Ecto neural progenitor cell (in vitro differentiated cells): ENCODE data around the gene PLEKHG5.
A peak's percentile ranks its signal among the peaks of the same experiment; 100 is the strongest.
"Not testable (repeated sequence)": the region's sequence is repeated elsewhere in the genome, so short reads cannot be mapped to it uniquely, and the experiment has no call there.

ENCODE experiments used
- DNase-seq: peaks from one replicate; pipeline ENCODE4 v3.0.0-alpha.2; 2018; ENCODE audit warnings: low spot score

Gene PLEKHG5

DNA sequence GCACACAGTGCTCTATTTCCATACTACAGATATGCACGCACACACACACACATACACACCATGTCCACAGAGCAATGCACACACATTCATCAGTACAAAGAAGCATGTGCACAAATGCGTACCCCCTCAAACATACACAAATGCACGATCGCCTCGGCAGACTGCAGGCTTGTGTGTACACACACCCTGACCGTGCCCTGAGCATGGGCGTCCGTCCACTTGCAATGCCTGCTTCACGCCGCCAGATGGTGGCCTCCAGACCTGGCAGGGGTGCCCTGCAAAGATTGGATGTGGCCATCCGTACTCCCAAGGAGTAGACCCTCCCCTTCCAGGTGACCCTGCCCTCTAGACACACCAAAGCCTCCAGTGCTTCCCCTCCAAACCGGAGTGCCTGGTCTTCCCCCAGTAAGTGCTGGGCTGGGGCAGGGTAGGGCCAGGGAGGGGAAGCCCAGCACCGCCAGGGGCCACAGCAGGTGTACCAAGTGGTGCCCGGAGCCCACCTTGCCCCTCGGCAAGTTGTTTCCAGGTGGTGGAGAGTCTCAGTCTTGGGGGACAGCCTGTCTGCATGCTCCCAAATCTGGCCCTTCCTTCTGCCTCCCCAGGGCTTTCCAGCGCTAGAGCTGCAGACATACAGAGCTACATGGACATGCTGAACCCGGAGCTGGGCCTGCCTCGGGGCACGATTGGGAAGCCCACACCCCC lies 46.3 kb downstream of the PLEKHG5 start:
- no peak for DNase-seq

DNA sequence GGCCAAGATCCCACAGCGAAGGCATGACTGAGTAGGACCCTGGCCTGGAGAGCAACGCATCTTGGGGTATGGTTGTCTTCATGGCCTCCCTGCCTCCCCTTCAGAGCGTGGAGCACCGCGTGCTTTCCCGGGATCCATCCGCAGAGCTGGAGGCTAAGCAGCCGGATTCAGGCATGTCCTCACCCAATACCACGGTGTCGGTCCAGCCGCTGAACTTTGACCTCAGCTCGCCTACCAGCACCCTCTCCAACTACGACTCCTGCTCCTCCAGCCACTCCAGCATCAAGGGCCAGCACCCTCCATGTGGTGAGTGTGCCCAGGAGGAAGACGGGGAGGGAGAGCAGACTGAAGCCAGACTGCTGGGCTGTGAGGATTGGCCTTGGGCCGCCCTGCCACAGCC lies 47.1 kb downstream of the PLEKHG5 start:
- no peak for DNase-seq

DNA sequence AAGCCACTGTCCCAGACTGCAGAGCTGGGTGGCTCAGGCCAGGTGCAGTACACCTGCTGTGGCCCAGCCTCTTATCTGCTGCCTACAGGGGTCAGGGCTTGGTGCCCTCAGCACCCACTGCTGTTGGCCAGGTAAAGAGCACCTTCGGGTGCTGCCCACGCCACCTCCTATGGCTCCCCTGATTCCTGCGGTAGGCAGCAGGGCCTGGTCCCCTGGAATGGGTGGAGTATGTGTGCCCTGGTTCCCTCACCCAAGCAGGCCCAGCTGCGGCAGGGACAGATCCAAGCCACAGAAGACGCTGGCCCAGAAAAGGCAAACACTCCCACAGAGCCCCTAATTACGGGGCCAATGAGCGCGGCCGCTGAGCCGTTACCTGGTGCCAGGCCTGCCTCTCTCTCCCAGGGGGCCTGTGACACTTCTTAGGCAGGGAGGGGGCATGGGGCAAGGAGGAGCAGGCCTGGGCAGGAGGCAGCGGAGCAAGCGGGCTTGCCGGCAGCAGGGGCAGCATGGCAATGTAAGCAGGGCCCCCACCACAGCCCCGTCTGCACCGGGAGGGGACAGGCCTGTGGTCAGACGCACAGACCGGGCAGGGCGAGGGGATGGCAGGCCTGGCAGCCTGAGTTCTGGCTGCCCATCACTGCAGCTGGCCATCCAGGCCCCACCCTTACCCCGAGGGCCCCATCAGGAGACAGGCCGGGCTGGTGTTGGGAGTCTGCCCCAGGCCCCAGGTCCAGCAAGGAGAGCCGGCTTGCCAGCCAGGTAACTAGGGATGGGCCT lies 47.9 kb downstream of the PLEKHG5 start:
- no peak for DNase-seq

DNA sequence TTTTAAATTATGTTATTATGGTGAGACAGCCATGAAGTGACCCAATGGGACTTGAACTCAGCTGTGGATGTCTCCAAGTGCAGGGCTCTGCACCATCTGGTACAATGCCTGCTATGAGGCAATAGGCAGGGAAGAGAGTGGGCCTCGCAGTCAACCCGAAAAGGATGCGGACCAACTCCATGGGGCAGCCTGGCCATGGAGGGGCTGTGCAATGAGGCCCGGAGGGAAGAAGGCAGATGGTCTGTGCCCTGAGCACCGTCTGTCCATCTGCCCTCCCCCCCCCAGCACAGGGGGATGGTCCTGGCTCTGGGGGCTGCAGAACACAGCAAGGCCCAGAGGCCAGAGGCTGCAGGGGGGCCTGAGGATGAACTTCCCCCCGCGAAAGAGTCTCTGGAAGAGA lies 49.9 kb downstream of the PLEKHG5 start:
- no peak for DNase-seq

DNA sequence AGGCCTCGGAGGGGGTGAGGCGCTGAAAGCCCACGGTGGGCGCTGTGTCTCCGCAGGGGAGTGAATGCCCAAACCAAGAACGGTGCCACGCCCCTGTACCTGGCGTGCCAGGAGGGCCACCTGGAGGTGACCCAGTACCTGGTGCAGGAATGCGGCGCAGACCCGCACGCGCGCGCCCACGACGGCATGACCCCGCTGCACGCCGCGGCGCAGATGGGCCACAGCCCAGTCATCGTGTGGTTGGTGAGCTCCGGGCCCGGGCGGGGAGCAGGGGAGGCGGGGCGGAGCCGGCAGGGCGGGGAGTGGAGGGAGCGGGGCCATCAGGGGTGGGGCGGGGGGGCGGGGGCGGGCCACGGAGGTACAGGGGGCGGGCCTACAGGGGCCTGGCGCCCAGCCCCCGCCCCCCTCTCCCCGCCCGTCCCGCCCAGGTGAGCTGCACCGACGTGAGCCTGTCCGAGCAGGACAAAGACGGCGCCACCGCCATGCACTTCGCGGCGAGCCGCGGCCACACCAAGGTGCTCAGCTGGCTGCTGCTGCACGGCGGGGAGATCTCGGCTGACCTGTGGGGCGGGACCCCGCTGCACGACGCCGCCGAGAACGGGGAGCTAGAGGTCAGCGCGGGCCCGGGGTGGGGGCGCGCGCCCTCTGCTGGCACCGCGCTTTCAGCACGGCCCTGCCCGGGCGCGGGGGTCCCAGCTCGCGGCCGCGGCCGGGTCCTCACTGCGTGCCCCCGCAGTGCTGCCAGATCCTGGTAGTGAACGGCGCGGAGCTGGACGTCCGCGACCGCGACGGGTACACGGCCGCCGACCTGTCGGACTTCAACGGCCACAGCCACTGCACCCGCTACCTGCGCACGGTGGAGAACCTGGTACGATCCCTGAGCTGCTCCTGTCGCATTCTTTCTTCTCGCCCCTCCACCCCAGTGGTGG lies 51.0 kb downstream of the PLEKHG5 start:
- DNase-seq, result peak; percentile 87

DNA sequence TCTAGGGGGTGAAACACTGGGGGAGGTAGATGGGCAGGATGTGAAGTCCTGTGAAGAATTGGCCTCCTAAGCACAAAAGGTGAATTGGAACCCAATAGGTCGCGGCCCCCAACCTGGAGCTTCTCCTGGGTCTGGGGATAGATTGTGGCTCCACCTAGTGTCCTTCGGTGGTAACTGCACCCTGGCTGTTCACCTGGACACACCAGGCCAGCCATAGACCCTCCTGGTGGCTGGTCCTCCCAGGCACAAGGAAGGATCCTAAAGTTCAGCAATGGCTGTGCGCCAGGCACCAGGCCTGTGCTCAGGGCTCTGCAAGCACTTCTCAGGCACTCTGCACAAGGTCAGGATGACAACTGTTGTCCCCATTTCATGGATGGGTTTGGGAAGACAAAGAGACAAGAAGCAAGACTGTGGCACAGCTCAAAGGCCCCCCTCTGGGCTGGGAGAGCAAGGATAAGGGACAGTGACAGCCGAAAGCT lies 53.4 kb downstream of the PLEKHG5 start:
- peak; percentile 86 for DNase-seq

DNA sequence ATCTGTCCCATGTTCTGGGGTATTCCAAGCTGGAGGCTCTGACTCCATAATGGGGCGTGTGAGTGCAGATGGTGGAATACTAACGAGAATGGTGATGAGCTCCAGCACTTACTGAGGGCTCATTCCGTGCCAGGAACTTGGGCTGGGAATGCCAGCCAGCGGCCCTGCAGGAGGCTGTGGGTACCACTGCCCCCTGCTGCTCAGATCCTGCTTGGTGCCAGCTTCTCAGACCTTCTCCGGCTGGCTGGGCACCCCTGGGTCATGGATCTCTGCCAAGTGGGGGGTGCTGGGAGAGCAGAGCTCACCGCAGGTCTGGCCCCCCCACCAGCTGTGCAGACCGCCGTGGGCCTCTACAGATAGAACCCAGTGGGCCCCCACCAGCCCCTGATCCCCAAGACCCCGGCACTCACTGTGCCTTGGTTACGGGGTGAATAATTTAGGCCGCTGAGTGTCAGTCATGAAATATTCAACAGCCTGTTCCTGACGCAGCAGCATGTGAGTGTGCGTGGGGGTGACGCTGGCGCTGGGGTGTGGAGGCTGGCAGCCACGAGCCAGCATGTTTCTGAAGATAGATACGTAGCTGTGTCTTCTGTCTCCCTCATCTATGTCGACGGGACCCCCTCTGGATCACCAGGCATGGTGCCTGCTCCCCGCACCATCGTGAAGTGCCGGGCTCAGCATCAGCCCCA lies 54.3 kb downstream of the PLEKHG5 start:
- DNase-seq, result not testable (repeated sequence)

DNA sequence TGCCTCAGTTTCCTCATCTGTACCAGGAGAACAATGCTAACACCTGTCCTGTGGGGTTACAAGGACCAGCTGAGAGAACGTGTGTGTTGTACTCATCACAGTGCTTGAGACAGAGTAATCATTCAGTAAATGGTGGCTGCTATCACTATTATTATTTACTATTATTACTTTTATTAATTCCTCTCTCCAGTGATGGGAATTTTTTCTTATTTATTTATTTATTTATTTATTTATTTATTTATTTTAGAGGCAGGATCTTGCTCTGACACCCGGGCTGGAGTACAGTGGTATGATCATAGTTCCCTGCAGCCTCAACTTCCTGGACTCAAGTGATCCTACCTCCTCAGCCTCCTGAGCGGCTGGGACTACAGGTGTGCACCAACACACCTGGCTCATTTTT lies 55.2 kb downstream of the PLEKHG5 start:
- DNase-seq, result not testable (repeated sequence)

DNA sequence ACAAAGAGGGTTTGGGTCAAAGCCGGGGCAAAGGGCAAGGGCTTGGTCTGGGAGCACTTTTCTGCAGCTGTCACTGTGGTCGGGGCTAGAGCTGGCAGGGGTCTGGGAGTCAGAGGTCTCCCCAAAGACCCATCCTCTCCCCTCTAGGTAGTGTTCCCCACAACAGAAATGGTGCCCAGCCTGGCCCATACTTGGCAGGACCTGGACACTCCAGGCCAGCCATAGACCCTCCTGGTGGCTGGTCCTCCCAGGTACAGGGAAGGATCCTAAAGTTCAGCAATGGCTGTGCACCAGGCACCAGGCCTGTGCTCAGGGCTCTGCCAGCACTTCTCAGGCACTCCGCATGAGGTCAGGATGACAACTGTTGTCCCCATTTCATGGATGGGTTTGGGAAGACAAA lies 55.9 kb downstream of the PLEKHG5 start:
- DNase-seq, result no peak

DNA sequence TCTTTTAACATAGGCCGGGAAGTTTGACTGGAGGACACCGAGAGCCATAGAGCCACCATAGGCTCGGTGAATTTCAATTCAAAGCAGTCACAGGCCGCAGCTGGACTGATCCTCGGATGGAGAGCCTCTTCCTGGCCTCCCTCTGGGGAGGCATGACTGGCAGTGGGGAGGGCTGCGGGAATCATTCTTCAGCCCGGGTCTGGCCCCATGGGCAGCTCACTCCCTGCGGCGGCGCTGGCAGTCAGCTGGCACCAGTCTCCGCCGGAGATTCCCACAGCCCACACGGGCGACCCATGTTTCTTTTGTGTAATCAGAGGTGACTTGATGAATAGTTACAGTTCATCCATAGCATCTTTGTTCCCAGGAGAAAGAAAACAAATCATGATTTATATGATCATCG lies 56.3 kb downstream of the PLEKHG5 start:
- DNase-seq, result no peak

DNA sequence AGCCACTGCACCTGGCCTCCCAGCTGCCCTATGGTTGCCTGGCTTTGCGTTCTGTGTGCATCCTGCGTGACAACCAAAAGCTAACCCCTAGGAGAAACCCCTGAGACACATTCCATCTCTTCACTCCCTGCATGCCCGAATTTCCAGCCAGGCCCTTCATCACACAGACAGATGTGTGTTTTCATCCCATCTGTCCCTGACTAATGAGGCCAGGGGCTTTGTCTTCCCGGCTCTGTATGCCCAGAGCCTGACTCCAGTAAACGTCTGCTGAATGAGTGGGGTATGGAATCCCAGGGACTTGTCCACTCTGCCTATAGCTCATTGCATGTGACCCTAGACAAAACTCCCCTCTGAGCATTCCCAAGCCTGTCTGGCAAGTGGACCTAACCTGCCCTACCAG lies 57.3 kb downstream of the PLEKHG5 start:
- DNase-seq, result no peak

DNA sequence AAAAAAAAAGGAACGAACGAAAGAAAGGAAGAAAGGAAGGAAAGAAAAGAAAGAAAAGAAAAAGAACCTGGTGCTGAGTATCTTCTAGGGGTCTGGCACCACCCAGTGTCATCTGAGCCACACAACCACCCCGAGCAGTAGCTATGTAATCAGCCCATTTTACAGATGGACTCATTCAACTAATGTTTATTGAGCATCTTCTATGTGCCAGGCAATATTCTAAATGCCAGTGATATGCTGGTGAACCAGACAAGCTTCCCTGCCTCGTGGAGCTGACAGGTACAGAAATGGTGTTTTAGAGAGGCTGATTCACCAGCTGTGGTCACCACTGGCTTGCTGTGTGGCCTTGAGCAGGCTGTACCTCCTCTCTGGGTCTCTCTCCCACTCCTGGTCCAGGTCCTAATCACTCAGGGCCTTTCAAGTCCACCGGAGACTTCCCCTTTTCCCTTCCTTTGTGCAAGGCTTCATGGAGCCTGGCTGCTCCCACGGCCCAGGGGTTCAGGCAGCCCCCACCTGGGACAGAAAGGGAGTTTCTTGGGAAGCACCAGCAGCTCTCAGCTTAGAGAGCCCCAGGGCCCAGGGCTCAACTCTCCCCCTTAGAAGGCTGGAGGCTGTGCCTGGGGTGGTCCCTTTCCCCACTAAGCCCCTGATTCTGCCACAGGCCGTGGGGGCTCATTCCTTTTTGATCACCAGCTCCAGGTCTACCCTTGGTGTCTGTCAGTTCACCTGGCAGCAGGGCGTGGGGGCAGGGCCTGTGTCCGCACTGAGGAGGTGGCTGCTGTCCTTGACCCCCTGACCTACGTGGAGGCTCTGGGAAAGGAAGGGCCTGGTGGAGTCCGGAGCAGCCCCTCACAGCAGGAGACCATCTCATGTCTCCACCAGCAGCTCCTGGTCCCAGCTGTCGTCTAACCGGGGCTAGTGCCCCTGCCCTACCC lies 59.6 kb downstream of the PLEKHG5 start:
- DNase-seq, result not testable (repeated sequence)

DNA sequence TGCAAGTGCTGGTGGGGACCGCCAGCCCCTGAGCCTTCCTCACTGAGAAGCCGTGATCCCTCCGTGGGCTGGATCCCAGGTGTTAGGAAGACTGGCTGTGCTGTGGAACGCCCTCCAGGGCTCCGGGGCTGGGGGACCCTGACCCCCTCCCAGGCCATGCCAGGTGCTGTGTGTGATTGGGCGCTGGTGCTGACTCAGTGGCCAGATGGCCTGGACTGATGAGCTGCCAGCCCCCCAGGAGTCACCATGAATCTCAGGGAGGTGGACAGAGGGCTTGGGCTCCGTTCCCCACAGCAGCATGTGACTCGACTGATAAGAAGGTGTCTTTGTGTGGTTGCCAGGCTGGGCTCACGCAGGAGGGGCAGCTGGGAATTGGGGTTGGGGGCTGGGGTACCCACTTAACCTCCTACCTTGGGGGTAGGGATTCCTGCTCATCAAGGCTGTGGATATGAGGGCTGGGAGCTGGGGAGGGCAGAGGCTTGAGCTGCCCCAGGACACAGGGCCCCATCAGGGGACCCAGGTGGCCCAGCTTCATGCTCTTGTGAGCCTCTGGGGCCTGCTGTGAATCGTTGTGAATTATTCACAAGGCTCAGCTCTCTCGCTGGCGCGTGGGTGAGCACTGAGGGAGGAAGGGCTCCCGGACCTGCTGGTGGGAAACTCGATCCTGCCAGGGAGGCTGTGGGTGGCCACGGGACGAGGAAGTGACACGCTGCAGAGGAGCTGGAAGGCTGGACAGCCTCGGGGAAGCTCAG lies 61.6 kb downstream of the PLEKHG5 start:
- DNase-seq, result not testable (repeated sequence)

DNA sequence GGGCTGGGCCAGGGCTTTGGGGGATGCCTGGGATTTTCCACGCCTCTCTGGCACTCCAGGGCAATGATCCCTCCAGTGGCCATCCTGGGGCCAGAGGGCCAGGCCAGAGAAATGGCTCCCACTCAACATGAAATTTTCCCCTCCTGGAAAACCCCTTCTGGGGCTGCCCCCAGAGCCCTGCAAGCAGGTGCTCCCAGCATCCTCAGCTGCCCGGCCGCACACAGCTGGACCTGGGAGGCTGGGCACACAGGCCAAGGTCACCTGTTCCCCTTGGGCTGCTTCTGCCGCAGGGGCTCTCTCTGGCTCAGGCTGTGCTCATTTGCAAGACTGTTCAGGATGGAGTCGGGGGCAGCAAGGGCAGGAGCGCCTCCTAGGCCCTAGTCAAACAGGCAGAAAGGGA lies 63.0 kb downstream of the PLEKHG5 start:
- not testable (repeated sequence) for DNase-seq

DNA sequence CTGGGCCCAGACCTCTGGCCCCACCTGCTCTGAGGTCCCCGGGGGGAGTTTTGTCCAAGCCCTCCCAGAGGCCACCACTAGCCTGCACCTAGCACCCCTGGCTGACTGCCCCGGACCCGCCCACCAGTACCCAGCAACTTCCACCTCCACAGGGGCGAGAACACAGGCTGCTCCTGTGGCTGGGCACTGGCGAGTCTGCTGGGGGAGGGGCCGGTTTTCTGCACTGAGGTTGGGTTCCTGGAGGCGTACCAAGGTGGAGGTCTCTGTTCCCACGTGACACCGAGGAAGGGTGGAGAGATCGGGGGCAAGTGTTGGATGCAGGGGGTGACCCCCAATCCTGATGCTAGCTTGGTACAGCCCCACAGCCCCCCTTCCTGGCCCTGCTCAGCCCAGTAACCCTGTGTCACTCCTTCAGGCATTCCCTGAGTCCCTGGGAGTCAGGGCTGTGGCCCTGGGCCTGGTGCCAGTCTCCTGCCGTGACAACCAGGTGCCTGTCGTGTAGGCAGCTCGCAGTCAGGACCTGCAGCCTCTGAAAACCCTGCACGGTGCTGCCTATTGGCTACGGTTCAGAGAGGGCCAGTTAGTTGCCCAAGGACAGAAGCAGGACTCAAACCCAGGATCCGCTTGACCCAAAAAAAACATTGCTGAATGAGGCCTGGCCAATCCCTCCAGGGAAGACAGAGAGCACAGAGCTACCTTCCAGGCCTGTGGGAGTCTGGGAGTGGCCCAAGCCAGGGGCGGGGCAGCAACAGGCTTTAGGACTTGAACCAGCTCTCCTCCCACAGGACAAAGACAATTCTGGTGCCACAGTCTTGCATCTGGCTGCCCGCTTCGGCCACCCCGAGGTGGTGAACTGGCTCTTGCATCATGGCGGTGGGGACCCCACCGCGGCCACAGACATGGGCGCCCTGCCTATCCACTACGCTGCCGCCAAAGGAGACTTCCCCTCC lies 63.8 kb downstream of the PLEKHG5 start:
- DNase-seq, result no peak

DNA sequence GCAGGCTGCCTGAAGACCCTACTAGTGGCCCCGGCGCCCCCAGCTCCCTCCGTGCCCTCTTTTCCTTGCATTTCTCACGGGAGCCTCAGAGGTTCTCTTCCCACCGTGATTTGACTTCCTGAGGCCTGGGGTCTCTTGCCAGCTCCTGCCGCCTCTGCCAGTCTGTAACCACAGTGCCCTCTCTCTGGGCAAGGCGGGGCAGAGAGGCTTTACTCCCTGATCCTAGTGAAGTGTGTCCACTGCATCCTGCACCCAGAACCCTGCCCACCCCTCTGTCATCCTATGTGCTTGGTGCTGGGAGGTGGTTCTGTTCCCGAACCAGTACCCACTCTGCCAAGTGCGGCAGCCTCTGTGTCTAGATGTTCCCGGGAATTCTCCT lies 64.5 kb downstream of the PLEKHG5 start:
- DNase-seq, result no peak

DNA sequence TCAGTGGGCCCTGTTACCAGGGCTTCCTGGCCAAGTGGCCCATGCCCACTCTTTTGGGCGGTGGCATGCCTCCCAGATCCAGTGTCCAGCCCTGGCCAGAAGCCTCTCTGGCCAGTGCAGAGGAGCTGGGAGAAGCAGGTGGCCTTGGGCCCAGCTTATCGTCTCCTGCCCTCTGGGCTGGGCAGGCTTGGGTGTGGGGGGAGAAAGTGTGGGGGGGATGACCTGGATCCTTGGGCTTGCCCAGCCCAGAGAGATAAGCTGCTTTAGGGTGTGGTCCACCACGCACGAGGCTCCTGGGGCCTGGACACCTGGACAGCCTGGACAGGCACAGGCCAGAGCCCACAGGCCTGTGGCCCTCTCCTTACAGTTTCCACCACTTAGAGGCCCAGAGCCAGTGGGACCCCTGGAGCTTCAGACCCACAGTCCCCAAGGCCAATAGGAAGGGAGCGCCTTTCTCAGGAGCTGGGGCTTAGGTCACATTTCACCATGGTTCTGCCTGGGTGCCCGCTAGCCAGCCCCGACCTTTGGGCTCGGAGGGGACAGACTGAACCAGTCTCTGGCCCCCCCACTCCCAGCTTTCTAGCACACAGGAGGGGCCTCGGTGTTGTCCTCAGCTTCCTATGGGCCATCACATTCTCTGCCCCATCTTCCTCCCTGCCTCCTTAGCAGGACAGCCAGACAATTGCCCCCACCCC lies 65.0 kb downstream of the PLEKHG5 start:
- peak; percentile 41 for DNase-seq

DNA sequence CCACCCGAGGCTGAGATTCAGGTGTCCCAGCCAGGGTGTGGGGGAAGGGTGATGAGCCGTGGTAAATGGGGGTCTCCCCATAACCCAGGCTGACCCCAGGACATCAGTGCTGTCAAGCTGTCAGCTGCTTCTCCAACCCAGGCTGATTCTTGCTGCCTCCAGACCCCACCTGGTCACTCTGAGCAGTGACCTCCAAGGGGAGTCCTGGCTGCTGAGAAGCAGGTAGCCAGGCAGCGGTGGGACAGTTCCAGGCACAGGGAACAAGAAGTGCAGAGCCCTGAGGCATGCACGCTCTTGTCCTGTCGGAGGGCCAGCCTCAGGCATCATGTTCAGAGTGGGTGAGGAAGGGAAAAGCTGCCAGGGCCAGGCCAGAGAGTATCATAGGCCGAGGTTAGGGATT lies 65.8 kb downstream of the PLEKHG5 start:
- peak; percentile 40 for DNase-seq
